Measurements from ENCODE around the gene CXCL12.

Gene CXCL12

DNA sequence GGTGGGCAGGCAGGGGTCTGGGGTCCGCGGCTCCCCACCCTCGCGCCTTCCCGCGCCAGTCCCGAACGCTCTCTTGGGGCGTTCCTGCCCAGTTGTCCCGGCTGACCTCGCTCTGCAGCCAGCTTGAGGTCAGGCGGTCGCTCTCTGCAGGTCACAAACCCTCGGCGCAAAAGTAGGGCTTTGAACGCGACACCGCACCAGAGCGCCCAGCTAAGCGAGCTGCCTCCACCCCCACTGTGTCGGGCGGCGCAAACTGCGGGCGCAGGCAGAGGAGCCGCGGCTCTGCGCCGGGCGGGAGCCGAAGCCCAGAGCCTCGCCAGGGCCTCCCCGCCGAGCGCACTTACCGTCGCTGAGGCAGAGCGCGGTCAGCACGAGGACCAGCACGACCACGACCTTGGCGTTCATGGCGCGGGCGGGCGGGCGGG, 284 bp downstream of the CXCL12 start:
- DNase-seq (ENCODE audit: low spot score): peak; percentile 21

DNA sequence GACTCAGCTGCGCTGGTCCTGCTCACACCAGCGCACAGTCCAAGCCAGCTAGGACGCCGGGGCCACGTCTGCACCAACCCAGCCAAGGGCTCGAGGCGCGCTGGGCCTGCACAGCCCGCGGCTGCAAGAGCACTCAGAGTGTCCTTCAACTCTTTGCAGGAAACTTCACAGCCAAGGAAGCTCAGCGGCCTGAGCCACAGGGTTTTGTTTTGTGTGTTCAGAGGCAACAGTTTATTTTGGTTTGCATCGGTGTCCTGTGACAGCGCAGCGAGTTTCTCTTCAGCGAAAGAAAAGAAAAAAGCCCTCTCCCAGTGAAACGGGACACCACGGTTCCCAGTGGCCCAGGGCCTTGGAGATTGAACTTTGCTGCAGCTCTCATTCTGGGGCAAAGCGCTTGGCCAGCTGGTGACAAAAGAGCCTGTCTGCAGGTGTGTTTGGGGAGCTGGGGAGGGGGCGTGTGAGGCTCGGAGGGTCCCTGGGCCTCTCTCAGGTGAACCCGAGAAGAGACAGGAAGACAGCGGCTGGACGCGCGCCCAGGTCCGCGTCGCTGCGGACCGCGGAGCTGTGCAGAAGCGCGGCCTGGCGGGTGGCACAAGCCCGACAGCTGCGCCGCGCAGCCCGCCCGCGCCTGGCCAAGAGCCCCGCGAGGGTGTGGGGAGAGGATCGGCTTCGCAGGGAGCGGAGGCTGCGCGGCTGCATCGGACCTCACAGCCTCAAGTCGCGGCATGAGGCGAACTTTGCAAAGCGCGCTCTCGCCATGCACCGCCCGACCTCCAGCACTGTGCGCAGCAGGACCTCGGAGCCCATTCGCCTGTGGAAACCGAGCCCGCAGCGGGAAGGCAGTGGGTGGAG, 922 bp downstream of the CXCL12 start:
- peak; percentile 24 for DNase-seq (ENCODE audit: low spot score)

GRCh38 chr10:44382981-44383748, 1.7 kb downstream of the CXCL12 start:
- no peak for DNase-seq (ENCODE audit: low spot score)

DNA sequence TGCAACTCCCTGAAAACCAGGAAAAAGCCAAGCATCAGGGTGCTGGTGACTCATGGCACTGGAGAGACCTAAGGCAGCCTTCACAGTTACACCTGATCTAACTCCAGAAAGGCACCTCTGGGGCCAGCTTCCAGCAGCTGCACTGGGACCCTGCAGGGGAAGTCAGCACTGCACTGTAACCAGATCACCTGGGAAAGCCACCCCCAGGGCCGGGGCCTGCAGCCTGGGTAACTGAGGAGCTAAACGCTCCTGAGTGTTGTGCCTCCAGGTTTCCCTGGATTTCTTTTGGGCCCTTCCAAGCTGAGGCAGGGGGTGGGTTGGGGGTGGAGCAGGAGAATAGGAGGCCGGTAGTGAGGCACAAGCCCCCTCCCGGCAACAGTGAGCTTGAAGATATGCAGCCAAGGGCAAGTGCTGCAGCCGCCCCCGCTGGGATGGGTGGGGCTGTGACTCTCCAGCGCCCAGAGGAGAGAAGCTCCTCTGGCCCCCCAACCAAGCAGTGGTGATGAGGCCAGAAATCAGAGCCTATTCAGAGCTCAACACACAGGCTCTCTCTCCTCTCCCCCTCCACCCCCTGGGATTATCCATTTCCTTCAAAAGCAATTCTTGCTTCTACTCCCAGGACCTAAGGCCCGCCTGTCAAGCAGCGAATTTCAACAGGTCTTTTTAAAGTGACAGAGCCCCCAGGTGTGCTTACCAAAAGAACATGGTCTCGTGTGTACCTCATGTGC, 2.6 kb downstream of the CXCL12 start:
- DNase-seq (ENCODE audit: low spot score): no peak

- DNase-seq (ENCODE audit: low spot score): no peak
Measured at GRCh38 chr10:44380829-44381600, 3.9 kb downstream of the CXCL12 start.

GRCh38 chr10:44379907-44380306, 5.0 kb downstream of the CXCL12 start:
- DNase-seq (ENCODE audit: low spot score): no peak

- DNase-seq (ENCODE audit: low spot score): no peak
Measured at GRCh38 chr10:44378626-44379025, 6.3 kb downstream of the CXCL12 start.

DNA sequence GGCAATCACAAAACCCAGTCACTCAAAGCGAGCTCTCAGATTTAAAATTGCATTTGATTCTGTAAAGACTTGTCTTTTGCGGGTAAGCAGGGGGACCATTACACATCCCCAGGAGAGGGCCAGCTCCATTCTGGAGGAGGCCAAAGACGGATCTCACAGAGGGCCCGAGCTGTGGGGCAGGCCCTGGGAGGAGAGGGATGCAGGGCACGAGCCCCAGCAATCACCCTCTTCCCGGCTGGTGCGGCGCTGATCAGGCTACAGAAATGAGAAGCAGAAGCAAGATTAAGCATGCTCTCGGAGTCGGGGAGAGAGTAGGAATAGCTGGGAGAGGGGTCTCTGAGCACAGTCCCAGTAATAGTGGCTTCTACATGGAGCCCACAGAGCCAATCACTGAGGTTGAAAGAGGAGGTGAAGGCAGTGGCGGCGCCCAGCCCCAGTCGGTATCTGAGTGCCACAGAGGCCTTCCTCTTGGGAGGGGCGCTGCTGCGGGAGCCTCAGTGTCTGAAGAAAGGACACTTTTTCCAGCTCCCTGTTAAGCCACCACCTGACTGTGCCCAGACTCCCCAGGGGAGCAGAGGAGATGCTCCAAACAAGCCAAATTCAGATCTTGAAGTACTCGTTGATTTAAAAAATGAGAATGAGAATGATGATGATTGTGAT, 7.1 kb downstream of the CXCL12 start:
- DNase-seq (ENCODE audit: low spot score): no peak

GRCh38 chr10:44376472-44377099, 8.3 kb downstream of the CXCL12 start:
- DNase-seq (ENCODE audit: low spot score): no peak

DNA sequence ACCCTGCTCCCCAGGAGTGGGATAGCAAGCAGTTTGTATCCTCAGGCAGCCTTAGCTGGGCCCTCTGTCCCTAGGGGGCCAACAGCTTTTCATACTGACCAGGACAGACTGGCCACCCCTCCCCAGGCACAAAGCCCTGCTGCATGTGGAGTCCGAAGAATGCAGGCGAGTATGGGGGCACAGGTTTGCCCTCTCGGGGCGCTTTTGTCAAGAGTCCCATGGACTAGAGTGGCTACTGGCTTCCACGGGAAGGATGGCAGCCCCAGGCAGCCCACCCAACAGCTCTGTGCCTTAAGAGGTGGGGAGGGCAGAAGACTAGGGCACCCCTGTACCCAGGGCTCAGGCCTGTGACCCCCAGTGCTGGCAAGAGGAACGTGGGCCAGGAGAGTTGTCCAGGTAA, 10.7 kb downstream of the CXCL12 start:
- DNase-seq (ENCODE audit: low spot score): no peak

GRCh38 chr10:44373341-44373995, 11.4 kb downstream of the CXCL12 start:
- DNase-seq (ENCODE audit: low spot score): no peak

- no peak for DNase-seq (ENCODE audit: low spot score)
Measured at GRCh38 chr10:44372181-44372580, 12.7 kb downstream of the CXCL12 start.

GRCh38 chr10:44370731-44371248, 14.1 kb downstream of the CXCL12 start:
- DNase-seq (ENCODE audit: low spot score): no peak

DNA sequence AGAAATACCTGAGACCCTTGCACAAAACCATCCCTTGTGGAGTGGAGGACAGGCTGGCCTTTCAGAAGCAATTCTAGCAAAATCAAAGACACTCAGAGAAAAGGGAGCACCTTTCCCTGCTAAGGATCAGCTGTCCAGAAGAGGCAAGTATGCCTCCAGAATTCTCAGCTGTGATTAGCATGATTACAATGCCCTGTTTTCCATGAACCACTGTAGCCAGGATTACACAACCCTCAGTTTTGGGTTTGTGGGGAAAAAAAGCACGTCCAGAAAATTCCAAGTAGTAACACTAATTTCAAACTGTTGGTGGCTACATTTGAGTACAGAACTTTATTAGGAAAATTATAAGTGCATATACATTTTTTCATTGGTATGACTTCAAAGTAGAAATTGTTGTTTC, 15.0 kb downstream of the CXCL12 start:
- DNase-seq (ENCODE audit: low spot score): no peak

DNA sequence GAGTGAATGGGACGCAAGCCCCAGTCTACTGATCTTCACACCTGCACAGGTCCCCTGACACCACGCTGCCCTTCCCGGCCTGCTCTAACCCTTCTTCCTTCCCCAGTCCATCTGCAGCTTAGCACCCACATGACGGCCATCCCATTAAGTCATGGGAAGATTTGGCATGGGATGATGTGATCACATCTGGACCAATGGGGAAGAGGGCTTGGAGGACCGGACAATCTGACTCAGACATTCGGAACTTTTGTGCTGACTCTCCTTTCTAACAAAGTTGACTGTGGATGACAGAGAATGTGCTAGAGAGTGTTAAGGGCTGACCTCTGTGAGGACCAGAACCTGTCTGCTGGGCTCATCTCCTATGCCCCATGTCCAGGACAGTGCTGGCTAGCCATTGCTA, 15.6 kb downstream of the CXCL12 start:
- DNase-seq (ENCODE audit: low spot score): no peak

DNA sequence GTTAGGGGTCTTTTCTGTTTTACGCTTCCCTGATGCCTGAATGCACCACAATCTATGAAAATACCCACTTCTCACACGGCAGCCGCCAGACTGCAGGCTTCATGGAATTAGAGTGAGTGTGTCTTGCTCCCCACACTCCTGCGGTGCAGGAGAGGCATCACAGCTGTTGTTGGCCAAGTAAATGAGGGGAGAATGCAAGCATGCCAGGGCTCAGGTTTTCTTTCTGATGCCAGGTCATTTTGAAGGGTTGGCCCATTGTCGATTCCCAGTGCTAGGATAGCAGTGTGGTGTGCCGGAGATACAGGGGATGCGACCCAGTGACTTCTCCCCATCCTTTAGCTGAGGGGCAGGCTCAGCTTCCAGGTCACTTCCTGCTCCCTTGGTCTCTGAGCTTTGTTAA, 16.3 kb downstream of the CXCL12 start:
- no peak for DNase-seq (ENCODE audit: low spot score)

DNA sequence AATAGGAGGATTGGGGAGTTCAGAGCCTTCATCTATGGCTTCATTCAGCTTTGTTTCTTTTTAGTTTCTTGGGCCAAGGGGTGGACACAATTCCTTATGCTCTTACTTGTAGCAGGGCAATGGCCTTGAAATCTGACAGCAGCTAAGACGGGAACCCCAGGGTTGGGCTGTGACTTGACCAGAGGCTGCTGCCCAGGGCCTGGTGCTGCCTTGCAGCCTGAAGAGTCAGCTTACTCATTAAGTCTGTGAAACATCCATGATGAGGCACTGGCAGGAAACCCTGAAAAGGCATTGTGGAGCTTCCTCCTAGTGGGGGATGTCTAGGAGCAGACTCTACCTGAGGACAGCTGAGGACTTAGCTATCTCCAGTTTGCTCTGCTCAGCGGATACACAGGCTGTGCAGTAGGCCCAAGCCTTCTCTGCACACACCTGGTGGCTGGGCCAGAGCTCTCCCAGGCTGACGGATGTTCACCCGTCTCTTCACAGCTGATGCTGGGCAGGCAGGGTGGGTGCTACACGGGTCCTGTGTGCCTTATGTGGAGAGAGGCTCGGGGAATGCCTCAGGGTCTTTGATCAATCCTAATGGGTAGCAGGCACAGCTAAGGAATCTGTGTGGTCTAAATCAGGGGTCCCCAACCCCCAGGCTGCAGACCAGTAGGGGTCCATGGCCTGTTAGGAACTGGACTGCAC, 17.8 kb downstream of the CXCL12 start:
- peak; percentile 27 for DNase-seq (ENCODE audit: low spot score)

DNA sequence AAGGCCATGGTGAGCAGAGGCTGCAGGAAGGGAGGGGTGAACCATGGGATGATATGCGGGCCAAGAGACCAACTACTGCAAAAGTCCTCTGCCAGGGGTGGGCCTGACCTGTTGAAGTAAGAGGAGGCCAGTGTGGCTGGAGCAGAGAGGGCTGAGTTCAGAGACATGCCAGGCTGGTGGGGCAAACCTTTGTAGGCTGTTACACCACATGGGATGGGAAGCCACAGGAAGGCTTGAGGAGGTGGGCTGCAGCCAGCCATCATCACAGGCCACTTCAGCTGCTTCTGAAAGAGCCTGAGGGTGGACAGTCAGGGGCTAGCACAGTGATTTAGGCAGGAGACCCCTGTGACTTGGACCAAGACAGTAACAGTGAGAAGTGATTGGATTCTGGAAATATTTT, 20.3 kb downstream of the CXCL12 start:
- DNase-seq (ENCODE audit: low spot score): no peak

DNA sequence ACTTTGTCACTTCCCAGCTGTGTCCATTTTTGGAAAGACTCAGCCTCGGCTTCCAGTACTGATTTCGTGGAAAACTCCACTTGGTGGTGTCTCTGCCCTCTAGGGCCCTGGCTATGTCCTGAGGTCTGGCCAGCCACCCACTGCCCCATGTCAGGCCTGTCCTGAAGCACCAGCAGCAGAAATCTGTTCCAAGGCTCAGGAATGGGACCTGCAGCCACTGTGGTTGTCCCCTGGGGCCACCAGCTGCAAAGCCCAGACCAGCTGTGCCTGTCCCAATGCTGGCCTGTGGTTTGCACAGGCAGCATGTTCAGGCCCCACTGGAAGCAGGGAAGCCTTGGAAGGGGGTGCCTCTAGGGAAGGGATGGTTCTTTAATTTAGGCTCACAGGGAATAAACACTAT, 21.2 kb downstream of the CXCL12 start:
- no peak for DNase-seq (ENCODE audit: low spot score)
